ENCODE measurements around the gene OSTF1.

The OSTF1 gene

GRCh38 chr9:75134495-75134894 is 46.2 kb downstream of the OSTF1 start:
- TF ChIP-seq SUZ12 (IDR thresholded peaks at IDR 0.05; ENCODE audit: extremely low read depth, insufficient read depth, insufficient read length) (no peak), ZNF274 (IDR thresholded peaks at IDR 0.05; ENCODE audit: low read depth, low read length) (no peak), YY1 (IDR thresholded peaks at IDR 0.05; ENCODE audit: insufficient read depth, insufficient read length) (no peak)
- no peaks in the 10 kb centered on the region for H3K27me3 ChIP-seq (ENCODE audit: insufficient read depth, insufficient read length)
- H3K9ac ChIP-seq (ENCODE audit: insufficient read length, low read depth), result no peak overlapping the region
- peaks cover 21% of the 10 kb centered on the region for H3K36me3 ChIP-seq (ENCODE audit: insufficient read depth, insufficient read length, low read length)
- no peak for DNase-seq (ENCODE audit: low read depth, low spot score)
- no peaks in the 10 kb centered on the region for H3K9me3 ChIP-seq (ENCODE audit: insufficient read depth, low read length)
- no peaks in the 10 kb centered on the region for H3K4me1 ChIP-seq (ENCODE audit: insufficient read depth, insufficient read length)
- H3K4me3 ChIP-seq (ENCODE audit: insufficient read length, low read depth), result no peak overlapping the region

- H3K27me3 ChIP-seq (ENCODE audit: insufficient read depth, insufficient read length), result no peaks in the 10 kb centered on the region
- H3K9me3 ChIP-seq (ENCODE audit: insufficient read depth, low read length), result no peaks in the 10 kb centered on the region
- TF ChIP-seq ZNF274 (IDR thresholded peaks at IDR 0.05; ENCODE audit: low read depth, low read length), result no peak
- no peak for TF ChIP-seq YY1 (IDR thresholded peaks at IDR 0.05; ENCODE audit: insufficient read depth, insufficient read length)
- TF ChIP-seq SUZ12 (IDR thresholded peaks at IDR 0.05; ENCODE audit: extremely low read depth, insufficient read depth, insufficient read length), result no peak
- no peak for DNase-seq (ENCODE audit: low read depth, low spot score)
- H3K36me3 ChIP-seq (ENCODE audit: insufficient read depth, insufficient read length, low read length), result peaks cover 37% of the 10 kb centered on the region
- H3K4me1 ChIP-seq (ENCODE audit: insufficient read depth, insufficient read length), result no peaks in the 10 kb centered on the region
- H3K9ac ChIP-seq (ENCODE audit: insufficient read length, low read depth), result no peak overlapping the region
- H3K4me3 ChIP-seq (ENCODE audit: insufficient read length, low read depth), result no peak overlapping the region
Measured at GRCh38 chr9:75138260-75139040, 50.1 kb downstream of the OSTF1 start.

- Histone ChIP-seq H3K4me3 (ENCODE audit: insufficient read length, low read depth) (no peak overlapping the region), H3K9me3 (ENCODE audit: insufficient read depth, low read length) (no peaks in the 10 kb centered on the region; the same call in 1 of the 2 replicates), H3K36me3 (ENCODE audit: insufficient read depth, insufficient read length, low read length) (peaks cover 45% of the 10 kb centered on the region), H3K9ac (ENCODE audit: insufficient read length, low read depth) (no peak overlapping the region), H3K27me3 (ENCODE audit: insufficient read depth, insufficient read length) (no peaks in the 10 kb centered on the region), H3K4me1 (ENCODE audit: insufficient read depth, insufficient read length) (no peaks in the 10 kb centered on the region)
- no peak for TF ChIP-seq ZNF274 (IDR thresholded peaks at IDR 0.05; ENCODE audit: low read depth, low read length)
- TF ChIP-seq SUZ12 (IDR thresholded peaks at IDR 0.05; ENCODE audit: extremely low read depth, insufficient read depth, insufficient read length), result no peak
- TF ChIP-seq YY1 (IDR thresholded peaks at IDR 0.05; ENCODE audit: insufficient read depth, insufficient read length), result no peak
- no peak for DNase-seq (ENCODE audit: low read depth, low spot score)
Measured at GRCh38 chr9:75139201-75139600, 50.9 kb downstream of the OSTF1 start.

- peaks cover 6% of the 10 kb centered on the region for H3K9me3 ChIP-seq (ENCODE audit: insufficient read depth, low read length)
- H3K36me3 ChIP-seq (ENCODE audit: insufficient read depth, insufficient read length, low read length), result peaks cover 46% of the 10 kb centered on the region
- DNase-seq (ENCODE audit: low read depth, low spot score), result no peak
- H3K4me1 ChIP-seq (ENCODE audit: insufficient read depth, insufficient read length), result no peaks in the 10 kb centered on the region
- H3K27me3 ChIP-seq (ENCODE audit: insufficient read depth, insufficient read length), result no peaks in the 10 kb centered on the region
- H3K4me3 ChIP-seq (ENCODE audit: insufficient read length, low read depth), result no peak overlapping the region
- no peak overlapping the region for H3K9ac ChIP-seq (ENCODE audit: insufficient read length, low read depth)
- TF ChIP-seq YY1 (IDR thresholded peaks at IDR 0.05; ENCODE audit: insufficient read depth, insufficient read length) (no peak), SUZ12 (IDR thresholded peaks at IDR 0.05; ENCODE audit: extremely low read depth, insufficient read depth, insufficient read length) (no peak), ZNF274 (IDR thresholded peaks at IDR 0.05; ENCODE audit: low read depth, low read length) (no peak)
Measured at GRCh38 chr9:75140261-75140660, 51.9 kb downstream of the OSTF1 start.

GRCh38 chr9:75142202-75142601 is 53.9 kb downstream of the OSTF1 start:
- TF ChIP-seq ZNF274 (IDR thresholded peaks at IDR 0.05; ENCODE audit: low read depth, low read length) (no peak), YY1 (IDR thresholded peaks at IDR 0.05; ENCODE audit: insufficient read depth, insufficient read length) (no peak), SUZ12 (IDR thresholded peaks at IDR 0.05; ENCODE audit: extremely low read depth, insufficient read depth, insufficient read length) (no peak)
- Histone ChIP-seq H3K36me3 (ENCODE audit: insufficient read depth, insufficient read length, low read length) (peaks cover 39% of the 10 kb centered on the region), H3K9ac (ENCODE audit: insufficient read length, low read depth) (no peak overlapping the region), H3K9me3 (ENCODE audit: insufficient read depth, low read length) (peaks cover 7% of the 10 kb centered on the region), H3K4me1 (ENCODE audit: insufficient read depth, insufficient read length) (peaks cover 2% of the 10 kb centered on the region), H3K27me3 (ENCODE audit: insufficient read depth, insufficient read length) (no peaks in the 10 kb centered on the region), H3K4me3 (ENCODE audit: insufficient read length, low read depth) (no peak overlapping the region)
- DNase-seq (ENCODE audit: low read depth, low spot score), result no peak

GRCh38 chr9:75146229-75146628 is 57.9 kb downstream of the OSTF1 start:
- H3K27me3 ChIP-seq (ENCODE audit: insufficient read depth, insufficient read length), result no peaks in the 10 kb centered on the region
- DNase-seq (ENCODE audit: low read depth, low spot score), result no peak
- TF ChIP-seq ZNF274 (IDR thresholded peaks at IDR 0.05; ENCODE audit: low read depth, low read length), result no peak
- no peak for TF ChIP-seq SUZ12 (IDR thresholded peaks at IDR 0.05; ENCODE audit: extremely low read depth, insufficient read depth, insufficient read length)
- peak; percentile 10 for TF ChIP-seq YY1 (IDR thresholded peaks at IDR 0.05; ENCODE audit: insufficient read depth, insufficient read length)
- H3K4me1 ChIP-seq (ENCODE audit: insufficient read depth, insufficient read length), result peaks cover 2% of the 10 kb centered on the region
- no peak overlapping the region for H3K9ac ChIP-seq (ENCODE audit: insufficient read length, low read depth)
- peaks cover 34% of the 10 kb centered on the region for H3K36me3 ChIP-seq (ENCODE audit: insufficient read depth, insufficient read length, low read length)
- H3K9me3 ChIP-seq (ENCODE audit: insufficient read depth, low read length), result peaks cover 7% of the 10 kb centered on the region
- H3K4me3 ChIP-seq (ENCODE audit: insufficient read length, low read depth), result no peak overlapping the region

- TF ChIP-seq SUZ12 (IDR thresholded peaks at IDR 0.05; ENCODE audit: extremely low read depth, insufficient read depth, insufficient read length), result no peak
- TF ChIP-seq YY1 (IDR thresholded peaks at IDR 0.05; ENCODE audit: insufficient read depth, insufficient read length), result no peak
- no peak for TF ChIP-seq ZNF274 (IDR thresholded peaks at IDR 0.05; ENCODE audit: low read depth, low read length)
- Histone ChIP-seq H3K4me1 (ENCODE audit: insufficient read depth, insufficient read length) (peaks cover 2% of the 10 kb centered on the region), H3K4me3 (ENCODE audit: insufficient read length, low read depth) (no peak overlapping the region), H3K27me3 (ENCODE audit: insufficient read depth, insufficient read length) (no peaks in the 10 kb centered on the region), H3K9me3 (ENCODE audit: insufficient read depth, low read length) (peaks cover 7% of the 10 kb centered on the region), H3K9ac (ENCODE audit: insufficient read length, low read depth) (no peak overlapping the region), H3K36me3 (ENCODE audit: insufficient read depth, insufficient read length, low read length) (peaks cover 21% of the 10 kb centered on the region)
- no peak for DNase-seq (ENCODE audit: low read depth, low spot score)
Measured at GRCh38 chr9:75147638-75148037, 59.3 kb downstream of the OSTF1 start.
